OCI-LY1 (cell line): ENCODE measurements around the gene MCTP1.
A peak's percentile ranks its signal among the peaks of the same experiment; 100 is the strongest.
"Not testable (repeated sequence)": the region's sequence is repeated elsewhere in the genome, so short reads cannot be mapped to it uniquely, and the experiment has no call there.

ENCODE experiments used
- H2AFZ ChIP-seq: fragments of 200-600 bp; sonication (generic), shearing (Covaris generic); 2 replicates; pipeline ENCODE4 v1.6.0; 2014; ENCODE audit warnings: antibody characterized with exemption, mild to moderate bottlenecking, low read length
- H3F3A ChIP-seq: fragments of 200-600 bp; sonication (generic), shearing (Covaris generic); 2 replicates; pipeline ENCODE4 v1.6.0; 2014; ENCODE audit warnings: mild to moderate bottlenecking, antibody characterized with exemption, low read length, moderate library complexity; ENCODE audit not compliant: insufficient read depth
- H3K27ac ChIP-seq: fragments of 200-600 bp; sonication (generic); 2 replicates; pipeline ENCODE4 v1.5.1; 2014; ENCODE audit warnings: low read length, mixed run types, mild to moderate bottlenecking, low read depth; ENCODE audit not compliant: poor library complexity, severe bottlenecking
- H3K27me3 ChIP-seq: fragments of 200-600 bp; sonication (generic); 2 replicates; pipeline ENCODE4 v1.6.0; 2014; ENCODE audit warnings: antibody characterized with exemption, mild to moderate bottlenecking, low read length, moderate library complexity; ENCODE audit not compliant: insufficient read depth
- H3K36me3 ChIP-seq: fragments of 200-600 bp; sonication (generic); 2 replicates; pipeline ENCODE4 v1.6.1; 2014; ENCODE audit warnings: mild to moderate bottlenecking, antibody characterized with exemption, low read length, moderate library complexity, mixed read lengths; ENCODE audit not compliant: insufficient read depth
- H3K4me1 ChIP-seq: fragments of 200-600 bp; sonication (generic); 2 replicates; pipeline ENCODE4 v1.5.1; 2014; ENCODE audit warnings: mild to moderate bottlenecking, low read length, moderate library complexity; ENCODE audit not compliant: insufficient read depth, severe bottlenecking
- H3K4me2 ChIP-seq: fragments of 200-600 bp; sonication (generic), shearing (Covaris generic); 2 replicates; pipeline ENCODE4 v1.6.1; 2014; ENCODE audit warnings: low read length
- H3K4me3 ChIP-seq: fragments of 200-600 bp; sonication (generic); 2 replicates; pipeline ENCODE4 v1.5.1; 2014; ENCODE audit warnings: low read length, low read depth, mild to moderate bottlenecking, mixed read lengths; ENCODE audit not compliant: poor library complexity, severe bottlenecking
- H3K79me2 ChIP-seq: fragments of 200-600 bp; shearing (Covaris generic); 2 replicates; pipeline ENCODE4 v1.6.1; 2016; ENCODE audit warnings: mixed run types, low read length, mixed read lengths; ENCODE audit not compliant: insufficient read depth
- H3K9ac ChIP-seq: fragments of 200-600 bp; sonication (generic), shearing (Covaris generic); 2 replicates; pipeline ENCODE4 v1.6.1; 2014; ENCODE audit warnings: mild to moderate bottlenecking, low read length, mixed read lengths
- H3K9me2 ChIP-seq: fragments of 200-600 bp; sonication (generic), shearing (Covaris generic); 2 replicates; pipeline ENCODE4 v1.6.1; 2014; ENCODE audit warnings: low read depth, mild to moderate bottlenecking, low read length, mixed read lengths
- H3K9me3 ChIP-seq: fragments of 200-600 bp; shearing (Covaris generic); 2 replicates; pipeline ENCODE4 v1.6.1; 2014; ENCODE audit warnings: low read length, mixed read lengths
- H4K20me1 ChIP-seq: fragments of 200-600 bp; sonication (generic), shearing (Covaris generic); 2 replicates; pipeline ENCODE4 v1.6.0; 2016; ENCODE audit warnings: mild to moderate bottlenecking, low read length; ENCODE audit not compliant: insufficient read depth
- EZH2 ChIP-seq: fragments of 200-600 bp; sonication (generic), shearing (Covaris generic); IDR thresholded peaks from 2 replicates; pipeline ENCODE4 v1.8.0; 2017; ENCODE audit warnings: borderline replicate concordance, mixed run types, mild to moderate bottlenecking, antibody characterized with exemption, low read length, moderate library complexity, mixed read lengths
- TF ChIP-seq, protein P1 (sequence below): fragments of 200-600 bp; sonication (generic), shearing (Covaris generic); IDR thresholded peaks from 2 replicates; pipeline ENCODE4 v1.5.1; 2017; ENCODE audit warnings: mild to moderate bottlenecking, antibody characterized with exemption, low read length, moderate library complexity, mixed read lengths

Gene MCTP1

DNA sequence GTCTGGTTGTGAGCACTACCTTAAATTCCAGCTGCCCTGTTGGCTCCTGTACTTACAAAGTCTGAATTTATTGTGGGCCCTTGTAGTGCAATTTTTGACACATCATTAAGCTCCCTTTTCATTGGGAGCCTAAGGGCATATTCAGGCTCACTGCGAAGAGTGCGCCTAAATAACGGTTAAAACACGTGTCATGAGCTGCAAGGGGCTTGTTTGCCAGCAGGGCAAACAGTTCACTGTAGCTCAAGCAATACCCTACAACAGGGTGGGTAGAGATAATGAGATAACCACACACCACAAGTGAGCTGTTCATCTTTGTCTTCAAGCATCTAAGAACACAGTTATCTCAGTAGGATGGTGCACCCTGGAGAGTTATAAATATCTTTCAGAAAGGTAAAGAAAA, 452.2 kb downstream of the MCTP1 start:
- Histone ChIP-seq H4K20me1 (no peaks in the 10 kb centered on the region), H3K9ac (peak overlapping the region; percentile 12; the same call in 1 of the 2 replicates), H3K9me3 (no peaks in the 10 kb centered on the region), H3K27me3 (no peaks in the 10 kb centered on the region), H3K4me3 (no peak overlapping the region), H3F3A (no peaks in the 10 kb centered on the region), H2AFZ (peak overlapping the region; percentile 89), H3K79me2 (no peaks in the 10 kb centered on the region), H3K4me2 (peak overlapping the region; percentile 2; the same call in 1 of the 2 replicates), H3K9me2 (no peaks in the 10 kb centered on the region), H3K36me3 (no peaks in the 10 kb centered on the region; the same call in 1 of the 2 replicates), H3K4me1 (peaks cover 68% of the 10 kb centered on the region), H3K27ac (peak overlapping the region; percentile 76)
- TF ChIP-seq, protein P1, sequence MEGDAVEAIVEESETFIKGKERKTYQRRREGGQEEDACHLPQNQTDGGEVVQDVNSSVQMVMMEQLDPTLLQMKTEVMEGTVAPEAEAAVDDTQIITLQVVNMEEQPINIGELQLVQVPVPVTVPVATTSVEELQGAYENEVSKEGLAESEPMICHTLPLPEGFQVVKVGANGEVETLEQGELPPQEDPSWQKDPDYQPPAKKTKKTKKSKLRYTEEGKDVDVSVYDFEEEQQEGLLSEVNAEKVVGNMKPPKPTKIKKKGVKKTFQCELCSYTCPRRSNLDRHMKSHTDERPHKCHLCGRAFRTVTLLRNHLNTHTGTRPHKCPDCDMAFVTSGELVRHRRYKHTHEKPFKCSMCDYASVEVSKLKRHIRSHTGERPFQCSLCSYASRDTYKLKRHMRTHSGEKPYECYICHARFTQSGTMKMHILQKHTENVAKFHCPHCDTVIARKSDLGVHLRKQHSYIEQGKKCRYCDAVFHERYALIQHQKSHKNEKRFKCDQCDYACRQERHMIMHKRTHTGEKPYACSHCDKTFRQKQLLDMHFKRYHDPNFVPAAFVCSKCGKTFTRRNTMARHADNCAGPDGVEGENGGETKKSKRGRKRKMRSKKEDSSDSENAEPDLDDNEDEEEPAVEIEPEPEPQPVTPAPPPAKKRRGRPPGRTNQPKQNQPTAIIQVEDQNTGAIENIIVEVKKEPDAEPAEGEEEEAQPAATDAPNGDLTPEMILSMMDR = no peak; the same call in 1 of the 2 replicates
- no peak for TF ChIP-seq EZH2

DNA sequence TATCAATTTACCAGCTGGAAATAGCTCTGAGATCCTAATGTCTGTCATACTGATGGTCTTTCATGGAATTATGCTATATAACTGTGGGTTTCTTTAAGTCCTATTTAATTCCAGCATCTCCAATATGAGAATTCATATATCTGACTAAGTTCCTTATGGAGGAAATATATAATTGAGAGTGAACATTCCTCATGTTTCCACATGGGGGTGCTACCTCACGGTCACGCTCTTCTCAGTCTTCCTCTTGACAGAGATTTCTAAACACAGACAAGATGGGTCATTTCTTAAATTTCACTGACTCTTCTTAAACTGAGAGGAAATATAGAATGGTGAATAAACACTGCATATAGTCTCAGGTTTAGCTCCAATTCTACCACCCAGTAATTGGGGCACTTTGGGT, 454.4 kb downstream of the MCTP1 start:
- Histone ChIP-seq H3K27me3 (no peaks in the 10 kb centered on the region), H3K9me3 (no peaks in the 10 kb centered on the region), H4K20me1 (no peaks in the 10 kb centered on the region), H3K79me2 (no peaks in the 10 kb centered on the region), H3K36me3 (no peaks in the 10 kb centered on the region; the same call in 1 of the 2 replicates), H2AFZ (no peak overlapping the region), H3K27ac (peak overlapping the region; percentile 76), H3F3A (no peaks in the 10 kb centered on the region), H3K4me1 (peaks cover 62% of the 10 kb centered on the region), H3K9me2 (no peaks in the 10 kb centered on the region), H3K9ac (no peak overlapping the region), H3K4me2 (no peak overlapping the region), H3K4me3 (no peak overlapping the region)
- TF ChIP-seq, protein P1 = peak; percentile 70
- TF ChIP-seq EZH2 = no peak

GRCh38 chr5:94828222-94828621, 456.7 kb downstream of the MCTP1 start:
- H4K20me1 ChIP-seq, H3K79me2 ChIP-seq, H3K4me2 ChIP-seq, H3K9me2 ChIP-seq, H2AFZ ChIP-seq, H3K36me3 ChIP-seq, H3K4me3 ChIP-seq, H3K9ac ChIP-seq, H3K27ac ChIP-seq, H3F3A ChIP-seq, H3K27me3 ChIP-seq, H3K9me3 ChIP-seq: not testable (repeated sequence)
- peaks cover 49% of the 10 kb centered on the region for H3K4me1 ChIP-seq

DNA sequence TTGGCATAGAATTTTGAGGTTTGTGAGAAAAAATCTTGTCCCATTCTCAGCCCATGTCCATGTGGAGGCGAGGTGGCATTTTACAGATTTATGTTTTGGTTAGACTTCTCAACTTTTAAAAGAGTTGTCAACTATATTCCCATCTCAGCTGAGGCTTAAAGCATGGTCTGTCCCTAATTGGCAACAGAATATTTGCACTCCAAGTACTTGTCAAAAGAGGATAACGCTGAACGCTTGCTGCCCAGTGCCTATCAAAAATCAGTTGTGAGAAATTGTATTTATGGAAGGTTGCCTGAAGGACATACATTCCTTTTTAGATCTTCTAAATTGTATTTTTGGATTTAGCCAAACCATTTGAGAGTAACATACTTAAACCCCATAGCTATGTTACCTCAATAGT, 464.4 kb downstream of the MCTP1 start:
- Histone ChIP-seq H3K27me3 (no peaks in the 10 kb centered on the region), H3K4me1 (peaks cover 5% of the 10 kb centered on the region), H3K4me3 (no peak overlapping the region), H3K9me2 (no peaks in the 10 kb centered on the region), H3K27ac (no peak overlapping the region), H3K9me3 (no peaks in the 10 kb centered on the region), H3F3A (no peaks in the 10 kb centered on the region), H3K79me2 (no peaks in the 10 kb centered on the region), H2AFZ (no peak overlapping the region), H3K36me3 (no peaks in the 10 kb centered on the region), H3K4me2 (no peak overlapping the region), H4K20me1 (no peaks in the 10 kb centered on the region), H3K9ac (no peak overlapping the region)
- TF ChIP-seq, protein P1 = no peak
- no peak for TF ChIP-seq EZH2
